Body of pancreas (tissue), 4 donors: ENCODE data around the gene INSR. TPM values are rescaled to one million over a fixed set of nuclear protein-coding genes. Genes with fewer than 3 reads are reported as not detected.

Experiments
- ATAC-seq: fragments of 150-250 bp; one replicate; pipeline ENCODE4 v1.9.1; 2016
- DNase-seq, 4 donors: peaks; one replicate each; pipeline ENCODE4 v3.0.0-alpha.2; 2019
- H3K27ac ChIP-seq, 4 donors: fragments of 200-600 bp; sonication (generic); 1 replicate in 3 of 4; 2 replicates in 1 of 4; pipeline versions ENCODE4 v1.5.1 to v1.6.1; 2016 to 2019; ENCODE audit warnings: mild to moderate bottlenecking in 1 of 4, mixed read lengths in 1 of 4, moderate library complexity in 1 of 4
- H3K27me3 ChIP-seq, 2 donors: fragments of 200-600 bp; sonication (generic); one replicate each; pipeline ENCODE4 v1.6.0; 2016; ENCODE audit warnings: mild to moderate bottlenecking in 1 of 2
- H3K36me3 ChIP-seq, 2 donors: fragments of 200-600 bp; sonication (generic); replicated peaks in 1 of 2; 2 replicates each; pipeline ENCODE4 v1.5.1; 2016; ENCODE audit warnings: low read depth in 2 of 2; ENCODE audit not compliant: insufficient read depth in 1 of 2
- H3K4me1 ChIP-seq: fragments of 200-600 bp; sonication (generic); one replicate; pipeline ENCODE4 v1.6.0; 2016
- H3K4me3 ChIP-seq, 2 donors: fragments of 200-600 bp; sonication (generic); 1 replicate in 1 of 2; 2 replicates in 1 of 2; pipeline ENCODE4 v1.5.1; 2016 to 2019
- H3K9me3 ChIP-seq, 3 donors: fragments of 200-600 bp; sonication (generic); 1 replicate in 2 of 3; 2 replicates in 1 of 3; pipeline ENCODE4 v1.5.1; 2016
- POLR2A ChIP-seq, 3 donors: fragments of 450-650 bp; IDR thresholded peaks; one replicate each; pipeline ENCODE4 v1.6.1; 2016; ENCODE audit warnings: antibody characterized with exemption in 3 of 3, mild to moderate bottlenecking in 2 of 3
- WGBS, 2 donors: methylation state at CpG; one replicate each; pipeline ENCODE4 v1.1.5; 2017; 5-methylcytosine and 5-hydroxymethylcytosine counted together
- intact Hi-C: fragments of 100-400 bp; cut with DNase I; formaldehyde crosslinking; loops from one replicate; pipeline ENCODE4 v1.15.1; 2023
- total RNA-seq, 2 donors: library from RNA; depleted of rRNA; stranded (reverse); fragments of >200 nt; gene quantifications; one replicate each; pipeline ENCODE4 v1.1.0, GENCODE V29; 2016
- TF ChIP-seq, protein P1 (sequence below), 7 experiments: fragments of 450-650 bp in 4 of 7; fragments of 200-600 bp in 3 of 7; sonication (generic) in 3 of 7; IDR thresholded peaks; one replicate each; pipeline ENCODE4 v1.5.1; 2016 to 2019; ENCODE audit warnings: antibody characterized with exemption in 7 of 7

The INSR gene
- total RNA-seq, 2 donors from 2014 or later, result 243 to 284 TPM

DNA sequence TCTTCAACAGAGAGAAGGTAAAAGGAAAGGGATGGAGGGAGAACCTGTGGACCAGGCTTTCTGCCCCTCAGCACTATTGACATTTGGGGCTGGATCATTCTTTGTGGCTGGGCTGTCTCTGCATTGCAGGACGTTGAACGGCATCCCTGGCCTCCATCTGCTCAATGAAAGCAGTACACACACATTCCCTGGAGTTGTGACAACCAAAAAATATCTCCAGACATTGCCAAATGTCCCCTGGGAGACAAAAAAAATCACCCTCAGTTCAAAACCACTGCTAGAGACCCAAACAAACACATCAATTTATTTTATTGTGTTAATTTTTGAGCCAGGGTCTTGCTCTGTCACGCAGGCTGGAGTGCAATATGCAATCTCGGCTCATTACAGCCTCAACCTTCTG, 43.3 kb downstream of the INSR start:
- H3K4me3 ChIP-seq, result no peak overlapping the region
- peaks cover 90% of the 10 kb centered on the region for H3K4me1 ChIP-seq
- H3K27me3 ChIP-seq, result no peaks in the 10 kb centered on the region
- ATAC-seq (no peak), DNase-seq (no peak)
- intact Hi-C loops, result no loop called here
- H3K9me3 ChIP-seq, result no peaks in the 10 kb centered on the region
- WGBS, 2 donors, result 35 to 46% methylated on average over 4 of the region's 4 CpGs
- H3K36me3 ChIP-seq, result no peaks in the 10 kb centered on the region
- peak overlapping the region in 3 of 4 donors; percentile 55 to 85 (median 81) for H3K27ac ChIP-seq
- no peak for TF ChIP-seq POLR2A (IDR thresholded peaks at IDR 0.05)
- TF ChIP-seq, protein P1, sequence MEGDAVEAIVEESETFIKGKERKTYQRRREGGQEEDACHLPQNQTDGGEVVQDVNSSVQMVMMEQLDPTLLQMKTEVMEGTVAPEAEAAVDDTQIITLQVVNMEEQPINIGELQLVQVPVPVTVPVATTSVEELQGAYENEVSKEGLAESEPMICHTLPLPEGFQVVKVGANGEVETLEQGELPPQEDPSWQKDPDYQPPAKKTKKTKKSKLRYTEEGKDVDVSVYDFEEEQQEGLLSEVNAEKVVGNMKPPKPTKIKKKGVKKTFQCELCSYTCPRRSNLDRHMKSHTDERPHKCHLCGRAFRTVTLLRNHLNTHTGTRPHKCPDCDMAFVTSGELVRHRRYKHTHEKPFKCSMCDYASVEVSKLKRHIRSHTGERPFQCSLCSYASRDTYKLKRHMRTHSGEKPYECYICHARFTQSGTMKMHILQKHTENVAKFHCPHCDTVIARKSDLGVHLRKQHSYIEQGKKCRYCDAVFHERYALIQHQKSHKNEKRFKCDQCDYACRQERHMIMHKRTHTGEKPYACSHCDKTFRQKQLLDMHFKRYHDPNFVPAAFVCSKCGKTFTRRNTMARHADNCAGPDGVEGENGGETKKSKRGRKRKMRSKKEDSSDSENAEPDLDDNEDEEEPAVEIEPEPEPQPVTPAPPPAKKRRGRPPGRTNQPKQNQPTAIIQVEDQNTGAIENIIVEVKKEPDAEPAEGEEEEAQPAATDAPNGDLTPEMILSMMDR (IDR thresholded peaks at IDR 0.05), result no peak

DNA sequence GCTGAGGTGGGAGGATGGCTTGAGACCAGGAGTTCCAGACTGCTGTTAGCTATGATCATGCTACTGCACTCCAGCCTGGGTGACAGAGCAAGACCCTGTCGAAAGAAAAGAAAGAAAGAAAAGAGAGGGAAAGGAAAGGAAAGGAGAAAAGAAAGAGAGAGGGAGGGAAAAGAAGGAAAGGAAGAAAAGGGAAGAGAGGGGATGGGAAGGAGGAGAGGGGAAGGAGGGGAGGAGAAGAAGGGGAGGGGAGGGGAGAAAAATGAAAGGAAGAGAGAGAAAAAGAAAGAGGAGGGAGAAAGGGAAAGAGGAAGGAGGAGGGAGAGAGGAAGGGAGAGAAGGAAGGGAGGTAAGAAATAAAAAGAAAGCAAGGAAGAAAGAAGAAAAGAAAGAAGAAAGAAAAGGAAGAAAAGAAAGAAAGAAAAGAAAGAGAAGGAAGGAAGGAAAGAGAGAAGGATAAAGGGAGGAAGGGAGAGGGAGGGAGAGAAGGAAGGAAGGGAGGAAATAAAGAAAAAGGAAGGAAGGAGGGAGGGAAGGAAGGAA, 44.1 kb downstream of the INSR start:
- Histone ChIP-seq H3K4me3 (no peak overlapping the region), H3K36me3 (no peaks in the 10 kb centered on the region), H3K9me3 (no peaks in the 10 kb centered on the region), H3K4me1 (peaks cover 91% of the 10 kb centered on the region), H3K27me3 (no peaks in the 10 kb centered on the region), H3K27ac (peak overlapping the region in 3 of 4 donors; percentile 44 to 85 (median 81))
- intact Hi-C loops, result no loop called here
- ATAC-seq, result no peak
- no peak for TF ChIP-seq POLR2A (IDR thresholded peaks at IDR 0.05)
- TF ChIP-seq, protein P1 (IDR thresholded peaks at IDR 0.05), result no peak
- no peak for DNase-seq
- WGBS, 2 donors, result 36 to 58% methylated on average over 1 of the region's 1 CpG

DNA sequence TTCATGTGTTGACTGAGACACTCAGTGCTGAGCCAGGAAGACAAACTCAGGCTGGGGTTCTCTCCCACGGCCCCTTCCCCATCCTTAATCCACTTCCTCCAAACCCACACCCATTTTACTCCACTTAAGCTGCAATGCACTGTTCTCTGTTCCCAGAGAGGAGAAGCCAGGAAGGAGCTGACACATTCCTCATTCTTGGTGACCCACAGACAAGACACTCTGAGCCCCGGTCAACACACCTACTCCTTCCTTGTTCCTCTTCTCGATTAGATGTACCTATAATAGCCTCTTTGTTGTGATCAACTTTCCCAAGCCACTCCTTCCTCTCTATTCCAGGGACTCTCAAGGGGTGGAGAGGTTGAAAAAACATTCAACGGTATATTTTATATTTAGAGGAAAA, 47.1 kb downstream of the INSR start:
- no peak overlapping the region for H3K4me3 ChIP-seq
- 27 to 31% methylated on average over 4 of the region's 4 CpGs for WGBS, 2 donors
- peak; percentile 41 for ATAC-seq
- H3K36me3 ChIP-seq, result no peaks in the 10 kb centered on the region
- H3K4me1 ChIP-seq, result peaks cover 84% of the 10 kb centered on the region
- no peaks in the 10 kb centered on the region for H3K9me3 ChIP-seq
- no peak for DNase-seq
- TF ChIP-seq POLR2A (IDR thresholded peaks at IDR 0.05), result no peak
- TF ChIP-seq, protein P1 (IDR thresholded peaks at IDR 0.05), result no peak
- intact Hi-C loops, result no loop called here
- H3K27me3 ChIP-seq, result no peaks in the 10 kb centered on the region
- peak overlapping the region; percentile 51 to 75 (median 62) for H3K27ac ChIP-seq

DNA sequence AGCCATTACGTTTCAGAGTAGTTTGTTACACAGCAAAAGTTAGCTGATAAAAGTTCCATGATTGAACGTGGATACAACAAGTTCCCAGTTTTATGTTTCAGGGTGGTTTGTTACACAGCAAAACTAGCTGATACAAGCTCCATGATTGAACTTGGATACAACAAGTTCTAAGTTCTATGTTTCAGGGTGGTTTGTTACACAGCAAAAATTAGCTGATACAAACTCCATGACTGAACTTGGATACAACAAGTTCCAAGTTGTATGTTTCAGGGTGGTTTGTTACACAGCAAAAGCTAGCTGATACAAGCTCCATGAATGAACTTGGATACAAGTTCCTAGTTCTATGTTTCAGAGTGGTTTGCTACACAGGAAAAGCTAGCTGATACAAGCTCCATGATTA, 47.6 kb downstream of the INSR start:
- ATAC-seq (no peak), DNase-seq (no peak)
- Histone ChIP-seq H3K27ac (peak overlapping the region; percentile 51 to 75 (median 62)), H3K36me3 (no peaks in the 10 kb centered on the region), H3K9me3 (no peaks in the 10 kb centered on the region), H3K27me3 (no peaks in the 10 kb centered on the region), H3K4me3 (no peak overlapping the region), H3K4me1 (peaks cover 78% of the 10 kb centered on the region)
- TF ChIP-seq, protein P1 (IDR thresholded peaks at IDR 0.05), result no peak
- intact Hi-C loops, result no loop called here
- 82 to 100% methylated on average over 2 of the region's 2 CpGs for WGBS, 2 donors

DNA sequence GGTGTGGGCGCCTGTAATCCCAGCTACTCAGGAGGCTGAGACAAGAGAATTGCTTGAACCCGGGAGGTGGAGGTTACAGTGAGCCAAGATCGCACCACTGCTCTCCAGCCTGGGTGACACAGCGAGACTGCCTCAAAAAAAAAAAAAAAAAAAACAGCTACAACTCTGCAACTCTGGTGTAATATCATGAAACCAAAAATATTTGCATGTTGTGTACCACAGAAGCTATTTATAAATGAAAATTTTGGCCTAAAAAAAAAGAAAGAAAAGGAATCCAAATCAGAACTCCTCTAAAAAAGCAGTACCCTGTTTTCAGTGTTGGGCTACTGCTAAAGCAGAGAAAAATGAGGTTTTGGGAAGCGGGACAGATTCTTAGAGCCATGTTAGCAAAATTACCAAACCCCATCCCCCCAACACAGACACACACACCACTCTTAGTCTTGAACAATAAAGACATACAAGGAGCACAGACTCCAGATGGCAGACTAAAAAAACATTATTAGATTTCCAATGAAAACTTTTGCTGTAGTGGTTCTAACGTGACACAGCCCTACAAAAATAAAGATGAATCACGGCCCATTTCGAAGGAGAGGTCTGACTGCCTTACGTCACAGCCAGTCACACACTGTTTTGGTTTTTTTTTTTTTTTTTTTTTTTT, 51.5 kb downstream of the INSR start:
- Histone ChIP-seq H3K27ac (peak overlapping the region in 3 of 4 donors; percentile 25 to 44 (median 29)), H3K4me1 (peaks cover 45% of the 10 kb centered on the region), H3K27me3 (no peaks in the 10 kb centered on the region), H3K36me3 (no peaks in the 10 kb centered on the region), H3K9me3 (no peaks in the 10 kb centered on the region), H3K4me3 (no peak overlapping the region)
- WGBS, 2 donors, result 71 to 77% methylated on average over 9 of the region's 9 CpGs
- intact Hi-C loops, result no loop called here
- ATAC-seq (no peak), DNase-seq (no peak)
- no peak for TF ChIP-seq POLR2A (IDR thresholded peaks at IDR 0.05)
- TF ChIP-seq, protein P1 (IDR thresholded peaks at IDR 0.05), result no peak
